ENCODE measurements around the gene DCUN1D2. TPM values are rescaled to one million over a fixed set of nuclear protein-coding genes. Genes with fewer than 3 reads are reported as not detected.

The DCUN1D2 gene
- total RNA-seq, 4 donors from 2014 or later, result 8.7 to 51.7 (median 18.3) TPM

Other genes with a start within 250 kb of the DCUN1D2 start
- 100 to 1,000 TPM; 131 to 255 (median 222) TPM for gene LAMP1, start 193.5 kb downstream of the DCUN1D2 start, total RNA-seq
- gene GRTP1, start 126.6 kb downstream of the DCUN1D2 start, total RNA-seq, result 10 to 100 TPM; 23.5 to 40.8 (median 32.2) TPM
- 1 to 10 TPM; 2.5 to 8.6 (median 5.5) TPM for gene ADPRHL1, start 37.2 kb downstream of the DCUN1D2 start, total RNA-seq
- gene TFDP1, start 94.0 kb upstream of the DCUN1D2 start, total RNA-seq, result 10 to 100 TPM; 47.5 to 63.3 (median 52.0) TPM
- gene ATP4B, start 167.5 kb upstream of the DCUN1D2 start, total RNA-seq, result not detected
- gene GRK1, start 176.5 kb upstream of the DCUN1D2 start, total RNA-seq, result not detected